NB4 (cell line): ENCODE results near the gene CADM2.
"Not testable (repeated sequence)": the region's sequence is repeated elsewhere in the genome, so short reads cannot be mapped to it uniquely, and the experiment has no call there.

Experiments used
- CTCF ChIP-seq: IDR thresholded peaks from one replicate; pipeline ENCODE4 v1.5.1; 2012; ENCODE audit warnings: low read depth, low read length
- MYC ChIP-seq: IDR thresholded peaks from 2 replicates; pipeline ENCODE4 v1.6.1; 2011; ENCODE audit warnings: low read depth, low read length
- POLR2A ChIP-seq: IDR thresholded peaks from 2 replicates; pipeline ENCODE4 v1.6.1; 2011; ENCODE audit warnings: mild to moderate bottlenecking; ENCODE audit not compliant: insufficient read length; ENCODE audit errors: extremely low read depth

- TF ChIP-seq CTCF, POLR2A, MYC: not testable (repeated sequence)
Observed at GRCh38 chr3:85133691-85134420, 175.1 kb downstream of the CADM2 start.
